HepG2 (cell line): ENCODE measurements around the gene BABAM1. TPM values are rescaled to one million over a fixed set of nuclear protein-coding genes. Genes with fewer than 3 reads are reported as not detected.
A peak's percentile ranks its signal among the peaks of the same experiment; 100 is the strongest.

ENCODE experiments used
- ATAC-seq: fragments of 200-7000 bp; cut with Tn5 transposase; 3 replicates; pipeline ENCODE4 v1.9.1; 2020; ENCODE audit warnings: mild to moderate bottlenecking, moderate library complexity
- BruUV-seq: library from RNA; stranded (reverse); fragments of 400-500 nt; replicated peaks from 2 replicates; lab custom pipeline; 2021; lab: Mats Ljungman, UMichigan
- CTCF ChIA-PET: fragments of 300-600 bp; formaldehyde crosslinking; extraction: SDS; loops from one replicate; lab custom pipeline; 2021; ENCODE audit warnings: low total read pairs, inconsistent platforms, low intra/inter-chr PET ratio; lab: Yijun Ruan, JAX
- POLR2A ChIA-PET: fragments of 350-600 bp; sonication (Branson Sonifier 250); formaldehyde crosslinking; loops from one replicate; lab custom pipeline; 2020; ENCODE audit warnings: antibody characterized with exemption, inconsistent platforms; lab: Yijun Ruan, JAX
- DNase-seq: peaks from one replicate; pipeline ENCODE4 v3.0.0-alpha.2; 2015; ENCODE audit warnings: low spot score
- FAIRE-seq: peaks from 3 replicates; lab custom pipeline; 2011; peaks lifted over from hg19 to GRCh38; lab: Jason Lieb, UNC
- H2AFZ ChIP-seq: one replicate; pipeline ENCODE4 v1.6.1; 2011; ENCODE audit warnings: low read length, inconsistent platforms
- H3K27ac ChIP-seq: fragments of 300-600 bp; 3 replicates; pipeline ENCODE4 v1.8.0; 2011; ENCODE audit warnings: mixed run types, mild to moderate bottlenecking, mixed read lengths, low read length, inconsistent platforms; ENCODE audit not compliant: insufficient read depth; ENCODE audit errors: extremely low read length
- H3K27me3 ChIP-seq, 2 experiments: fragments of 200-600 bp in 1 of 2; 2 replicates in 1 of 2; 3 replicates in 1 of 2; pipeline versions ENCODE4 v1.6.0 to v1.8.0; 2011; ENCODE audit warnings: low read length in 2 of 2, mild to moderate bottlenecking in 2 of 2, moderate library complexity in 2 of 2, inconsistent platforms in 1 of 2; ENCODE audit not compliant: insufficient read depth in 2 of 2, control insufficient read depth in 1 of 2
- H3K36me3 ChIP-seq, 2 experiments: fragments of 200-600 bp in 1 of 2; replicated peaks in 1 of 2; 2 replicates in 1 of 2; 3 replicates in 1 of 2; pipeline versions ENCODE4 v1.5.1 to v1.8.0; 2011; ENCODE audit warnings: low read length in 2 of 2, inconsistent platforms in 1 of 2; ENCODE audit not compliant: insufficient read depth in 2 of 2, control insufficient read depth in 1 of 2
- H3K4me1 ChIP-seq: 2 replicates; pipeline ENCODE4 v1.5.1; 2012; ENCODE audit warnings: low read length, inconsistent platforms; ENCODE audit not compliant: insufficient read depth
- H3K4me2 ChIP-seq: 2 replicates; pipeline ENCODE4 v1.6.0; 2011; ENCODE audit warnings: low read depth, low read length, inconsistent platforms
- H3K4me3 ChIP-seq, 3 experiments: fragments of 200-600 bp in 1 of 3; sonication (generic), shearing (Covaris generic) in 1 of 3; replicated peaks in 1 of 3; 2 replicates each; pipeline ENCODE4 v1.5.1; 2011 to 2016; ENCODE audit warnings: low read length in 3 of 3, inconsistent platforms in 2 of 3, low read depth in 2 of 3, mild to moderate bottlenecking in 2 of 3, control low read depth in 1 of 3, mixed read lengths in 1 of 3; ENCODE audit not compliant: insufficient read depth in 1 of 3
- H3K79me2 ChIP-seq: one replicate; pipeline ENCODE4 v1.6.1; 2011; ENCODE audit warnings: low read length, inconsistent platforms; ENCODE audit not compliant: insufficient read depth
- H3K9ac ChIP-seq: 2 replicates; pipeline ENCODE4 v1.6.0; 2011; ENCODE audit warnings: mild to moderate bottlenecking, low read depth, low read length, inconsistent platforms; ENCODE audit not compliant: insufficient read depth
- H3K9me3 ChIP-seq: 2 replicates; pipeline ENCODE4 v1.5.1; 2012; ENCODE audit warnings: mild to moderate bottlenecking, low read length
- H4K20me1 ChIP-seq: 2 replicates; pipeline ENCODE4 v1.6.0; 2011; ENCODE audit warnings: inconsistent platforms, mild to moderate bottlenecking, low read length, moderate library complexity; ENCODE audit not compliant: insufficient read depth
- FOXA1 ChIP-seq, 2 experiments: fragments of 450-650 bp in 1 of 2; sonication (generic) in 1 of 2; formaldehyde crosslinking in 1 of 2; IDR thresholded peaks; 2 replicates each; pipeline versions ENCODE4 v1.4.0 to v1.6.1; 2016 to 2020; ENCODE audit warnings: missing genetic modification reagents in 1 of 2
- HDAC2 ChIP-seq: sonication (generic); formaldehyde crosslinking; IDR thresholded peaks from 2 replicates; pipeline ENCODE4 v1.4.0; 2020; ENCODE audit warnings: missing genetic modification reagents
- IKZF1 ChIP-seq: fragments of 450-650 bp; IDR thresholded peaks from 2 replicates; pipeline ENCODE4 v1.7.1; 2016
- JARID2 ChIP-seq: sonication (generic); formaldehyde crosslinking; IDR thresholded peaks from 2 replicates; pipeline ENCODE4 v1.8.1; 2023; ENCODE audit warnings: missing genetic modification reagents, inconsistent platforms; ENCODE audit not compliant: insufficient replicate concordance
- KLF12 ChIP-seq: sonication (generic); formaldehyde crosslinking; IDR thresholded peaks from 2 replicates; pipeline ENCODE4 v1.4.0; 2020; ENCODE audit warnings: missing genetic modification reagents, borderline replicate concordance
- MAZ ChIP-seq, 2 experiments: sonication (generic) in 1 of 2; formaldehyde crosslinking in 1 of 2; IDR thresholded peaks; 2 replicates each; pipeline versions ENCODE4 v1.5.0 to v1.6.1; 2012 to 2020; ENCODE audit warnings: low read depth in 2 of 2, mild to moderate bottlenecking in 2 of 2, borderline replicate concordance in 1 of 2, improper control_type of control experiment in 1 of 2, low read length in 1 of 2, missing genetic modification reagents in 1 of 2, moderate library complexity in 1 of 2
- PAX8 ChIP-seq: sonication (generic); formaldehyde crosslinking; IDR thresholded peaks from 2 replicates; pipeline ENCODE4 v1.8.0; 2022; ENCODE audit warnings: mild to moderate bottlenecking, missing genetic modification reagents, borderline replicate concordance
- RCOR2 ChIP-seq: IDR thresholded peaks from 2 replicates; pipeline ENCODE4 v1.6.1; 2016; ENCODE audit warnings: missing biosample characterization, missing genetic modification reagents
- SAP130 ChIP-seq: IDR thresholded peaks from 2 replicates; pipeline ENCODE4 v1.6.1; 2016; ENCODE audit warnings: low read depth
- ZFY ChIP-seq: sonication (generic); formaldehyde crosslinking; IDR thresholded peaks from 2 replicates; pipeline ENCODE4 v1.4.0; 2020; ENCODE audit warnings: missing genetic modification reagents
- ZIK1 ChIP-seq: sonication (generic); formaldehyde crosslinking; IDR thresholded peaks from 2 replicates; pipeline ENCODE4 v1.5.0; 2020; ENCODE audit warnings: mild to moderate bottlenecking, low read depth, missing genetic modification reagents, borderline replicate concordance
- ZKSCAN8 ChIP-seq: IDR thresholded peaks from 2 replicates; pipeline ENCODE4 v1.6.1; 2016; ENCODE audit warnings: borderline replicate concordance, missing genetic modification reagents, missing compliant biosample characterization
- ZNF121 ChIP-seq: sonication (generic); formaldehyde crosslinking; IDR thresholded peaks from 2 replicates; pipeline ENCODE4 v1.5.0; 2020; ENCODE audit warnings: mild to moderate bottlenecking, missing genetic modification reagents
- ZNF292 ChIP-seq: sonication (generic); formaldehyde crosslinking; IDR thresholded peaks from 2 replicates; pipeline ENCODE4 v1.8.1; 2022; ENCODE audit warnings: mild to moderate bottlenecking, low read depth, missing genetic modification reagents, borderline replicate concordance
- ZNF350 ChIP-seq: sonication (generic); formaldehyde crosslinking; IDR thresholded peaks from 2 replicates; pipeline ENCODE4 v1.4.0; 2020; ENCODE audit warnings: mild to moderate bottlenecking, low read depth, missing genetic modification reagents, borderline replicate concordance
- ZNF572 ChIP-seq: sonication (generic); formaldehyde crosslinking; IDR thresholded peaks from 2 replicates; pipeline ENCODE4 v1.5.1; 2020; ENCODE audit warnings: mild to moderate bottlenecking, missing genetic modification reagents
- WGBS: methylation state at CpG from one replicate; pipeline ENCODE4 v1.1.6; 2017; ENCODE audit warnings: low lambda C conversion rate; 5-methylcytosine and 5-hydroxymethylcytosine counted together
- in situ Hi-C: cut with HindIII; loops from 2 replicates; pipeline ENCODE4 v1.10.0; 2017; ENCODE audit warnings: low pct_unique_long_range_greater_than_20kb; ENCODE audit not compliant: extremely low pct_ligation_motif_present
- intact Hi-C: fragments of 100-400 bp; cut with micrococcal nuclease; formaldehyde crosslinking; loops from one replicate; pipeline ENCODE4 v1.10.0; 2022; ENCODE audit not compliant: unreplicated experiment
- polyA plus RNA-seq, 8 experiments: library from polyadenylated mRNA; depleted of rRNA in 3 of 8; stranded (reverse) in 7 of 8; unstranded in 1 of 8; fragments of >200 nt; fragmentation: Illumina TruSeq in 4 of 8; extraction: Trizol in 4 of 8; gene quantifications; 2 replicates each; pipeline versions ENCODE4 v1.2.1 to v1.2.3, GENCODE V29; 2011 to 2016; ENCODE audit warnings: low read depth in 4 of 8, missing spikeins in 1 of 8, mixed read lengths in 1 of 8; ENCODE audit not compliant: insufficient read depth in 1 of 8
- total RNA-seq, 5 experiments: library from RNA; depleted of rRNA; stranded (reverse); fragments of >200 nt; fragmentation: Illumina TruSeq; extraction: Trizol; gene quantifications; 2 replicates each; pipeline ENCODE4 v1.2.3, GENCODE V29; 2016; ENCODE audit warnings: low read depth in 1 of 5
- TF ChIP-seq, protein P1 (sequence below): sonication (generic); formaldehyde crosslinking; IDR thresholded peaks from 2 replicates; pipeline ENCODE4 v1.8.0; 2022; ENCODE audit warnings: mild to moderate bottlenecking, missing genetic modification reagents, moderate library complexity
- TF ChIP-seq, protein P2 (sequence below): IDR thresholded peaks from 2 replicates; pipeline ENCODE4 v1.6.1; 2016; ENCODE audit warnings: control low read depth
- TF ChIP-seq, protein P3 (sequence below): sonication (generic); formaldehyde crosslinking; IDR thresholded peaks from 2 replicates; pipeline ENCODE4; 2020; ENCODE audit warnings: missing genetic modification reagents, mild to moderate bottlenecking, borderline replicate concordance

BABAM1 gene
- total and polyA plus RNA-seq, 2 of the 13 experiments (the other 11 are each of a cell fraction or from before 2014, with no cell fraction given) = 70.0 to 82.0 TPM

DNA sequence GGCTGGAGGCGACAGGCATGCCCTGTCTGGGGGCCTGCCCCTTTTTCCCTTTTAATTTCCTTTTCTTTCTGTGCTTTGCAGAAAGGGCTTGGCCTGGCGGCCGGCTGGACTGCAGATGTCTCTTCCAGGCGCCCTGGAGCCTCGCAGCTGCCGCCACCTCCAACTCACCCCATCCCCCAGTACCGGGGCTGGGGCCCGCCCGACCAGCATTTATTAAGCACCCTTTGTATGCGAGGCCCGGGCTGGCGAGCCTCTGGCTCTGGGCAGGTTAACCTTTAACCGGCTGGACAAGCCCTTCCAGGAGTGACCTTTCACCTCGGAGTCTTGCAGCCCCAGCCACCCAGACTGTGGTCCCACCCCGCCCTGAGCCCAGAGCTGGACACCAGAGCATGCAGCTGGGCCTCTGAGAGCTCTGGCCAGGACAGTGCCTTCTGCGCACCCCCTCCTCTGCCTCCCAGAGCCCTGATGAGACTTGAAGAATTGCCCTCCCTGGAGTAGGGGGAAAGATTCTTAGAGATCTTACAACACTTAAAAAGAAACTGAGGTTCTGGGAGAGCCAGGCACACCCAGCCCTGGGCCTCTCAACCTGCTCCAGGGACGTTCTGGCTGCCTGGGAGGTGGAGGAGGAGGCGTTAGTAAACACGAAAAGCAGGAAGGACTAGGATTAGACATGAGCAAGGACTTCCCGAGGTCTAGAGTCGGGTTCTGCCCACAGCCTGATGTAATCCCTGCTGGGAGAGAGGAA lies 20.4 kb upstream of the BABAM1 start:
- intact Hi-C loops = loop anchor here (2.0 kb wide), 2 partner anchors 14 to 20 kb away; partner anchors contain the start of gene OCEL1
- peak overlapping the region; percentile 66 to 77 (median 66) for H3K4me3 ChIP-seq
- peak; percentile 82 for TF ChIP-seq ZNF292 (CRISPR knock-in tag)
- peak; percentile 56 for TF ChIP-seq ZFY (CRISPR knock-in tag)
- TF ChIP-seq, protein P1, sequence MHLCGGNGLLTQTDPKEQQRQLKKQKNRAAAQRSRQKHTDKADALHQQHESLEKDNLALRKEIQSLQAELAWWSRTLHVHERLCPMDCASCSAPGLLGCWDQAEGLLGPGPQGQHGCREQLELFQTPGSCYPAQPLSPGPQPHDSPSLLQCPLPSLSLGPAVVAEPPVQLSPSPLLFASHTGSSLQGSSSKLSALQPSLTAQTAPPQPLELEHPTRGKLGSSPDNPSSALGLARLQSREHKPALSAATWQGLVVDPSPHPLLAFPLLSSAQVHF (CRISPR knock-in tag) = no peak
- peak; percentile 79 for TF ChIP-seq RCOR2 (CRISPR knock-in tag)
- peak; percentile 41; the same call in 1 of the 2 replicates for TF ChIP-seq KLF12
- TF ChIP-seq ZNF350 = peak; percentile 46; the same call in 1 of the 2 replicates
- TF ChIP-seq ZNF121 = peak; percentile 13
- TF ChIP-seq IKZF1 = no peak
- TF ChIP-seq, protein P2, sequence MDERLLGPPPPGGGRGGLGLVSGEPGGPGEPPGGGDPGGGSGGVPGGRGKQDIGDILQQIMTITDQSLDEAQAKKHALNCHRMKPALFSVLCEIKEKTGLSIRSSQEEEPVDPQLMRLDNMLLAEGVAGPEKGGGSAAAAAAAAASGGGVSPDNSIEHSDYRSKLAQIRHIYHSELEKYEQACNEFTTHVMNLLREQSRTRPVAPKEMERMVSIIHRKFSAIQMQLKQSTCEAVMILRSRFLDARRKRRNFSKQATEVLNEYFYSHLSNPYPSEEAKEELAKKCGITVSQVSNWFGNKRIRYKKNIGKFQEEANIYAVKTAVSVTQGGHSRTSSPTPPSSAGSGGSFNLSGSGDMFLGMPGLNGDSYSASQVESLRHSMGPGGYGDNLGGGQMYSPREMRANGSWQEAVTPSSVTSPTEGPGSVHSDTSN (CRISPR knock-in tag) = no peak
- TF ChIP-seq ZKSCAN8 (CRISPR knock-in tag) = peak; percentile 100
- TF ChIP-seq ZIK1 (CRISPR knock-in tag) = no peak
- TF ChIP-seq JARID2 (CRISPR knock-in tag) = no peak
- TF ChIP-seq PAX8 (CRISPR knock-in tag) = no peak
- TF ChIP-seq ZNF572 (CRISPR knock-in tag) = 0 out of 2 replicates have a peak, but pooled peaks have one; percentile 43
- no peak for TF ChIP-seq FOXA1 (IDR thresholded peaks at IDR 0.05)
- peak; percentile 63 for TF ChIP-seq FOXA1 (CRISPR knock-in tag; IDR thresholded peaks at IDR 0.05)
- no peak; the same call in 1 of the 2 replicates for TF ChIP-seq MAZ (IDR thresholded peaks at IDR 0.05; ENCODE audit: borderline replicate concordance, low read depth, low read length)
- peak; percentile 10; the same call in 1 of the 2 replicates for TF ChIP-seq MAZ (CRISPR knock-in tag; IDR thresholded peaks at IDR 0.05; ENCODE audit: low read depth)
- peak; percentile 63 for TF ChIP-seq SAP130 (CRISPR knock-in tag)
- peak; percentile 85 for TF ChIP-seq HDAC2 (CRISPR knock-in tag)
- TF ChIP-seq, protein P3, sequence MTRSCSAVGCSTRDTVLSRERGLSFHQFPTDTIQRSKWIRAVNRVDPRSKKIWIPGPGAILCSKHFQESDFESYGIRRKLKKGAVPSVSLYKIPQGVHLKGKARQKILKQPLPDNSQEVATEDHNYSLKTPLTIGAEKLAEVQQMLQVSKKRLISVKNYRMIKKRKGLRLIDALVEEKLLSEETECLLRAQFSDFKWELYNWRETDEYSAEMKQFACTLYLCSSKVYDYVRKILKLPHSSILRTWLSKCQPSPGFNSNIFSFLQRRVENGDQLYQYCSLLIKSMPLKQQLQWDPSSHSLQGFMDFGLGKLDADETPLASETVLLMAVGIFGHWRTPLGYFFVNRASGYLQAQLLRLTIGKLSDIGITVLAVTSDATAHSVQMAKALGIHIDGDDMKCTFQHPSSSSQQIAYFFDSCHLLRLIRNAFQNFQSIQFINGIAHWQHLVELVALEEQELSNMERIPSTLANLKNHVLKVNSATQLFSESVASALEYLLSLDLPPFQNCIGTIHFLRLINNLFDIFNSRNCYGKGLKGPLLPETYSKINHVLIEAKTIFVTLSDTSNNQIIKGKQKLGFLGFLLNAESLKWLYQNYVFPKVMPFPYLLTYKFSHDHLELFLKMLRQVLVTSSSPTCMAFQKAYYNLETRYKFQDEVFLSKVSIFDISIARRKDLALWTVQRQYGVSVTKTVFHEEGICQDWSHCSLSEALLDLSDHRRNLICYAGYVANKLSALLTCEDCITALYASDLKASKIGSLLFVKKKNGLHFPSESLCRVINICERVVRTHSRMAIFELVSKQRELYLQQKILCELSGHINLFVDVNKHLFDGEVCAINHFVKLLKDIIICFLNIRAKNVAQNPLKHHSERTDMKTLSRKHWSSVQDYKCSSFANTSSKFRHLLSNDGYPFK (CRISPR knock-in tag) = peak; percentile 34; the same call in 1 of the 2 replicates

More for the DNA sequence above, 20.4 kb upstream of the BABAM1 start:
- CTCF ChIA-PET = no interaction called here
- Histone ChIP-seq H3K79me2 (peaks cover 31% of the 10 kb centered on the region), H2AFZ (no peak overlapping the region), H4K20me1 (peaks cover 10% of the 10 kb centered on the region; the same call in 1 of the 2 replicates), H3K9ac (peak overlapping the region; percentile 63), H3K4me2 (peak overlapping the region; percentile 90), H3K9me3 (no peaks in the 10 kb centered on the region), H3K27me3 (no peaks in the 10 kb centered on the region), H3K36me3 (no peaks in the 10 kb centered on the region), H3K4me1 (peaks cover 59% of the 10 kb centered on the region), H3K27ac (peak overlapping the region; percentile 83)
- FAIRE-seq = peak; percentile 78
- BruUV-seq = no TSS peak
- in situ Hi-C loops = no loop called here
- peak; percentile 80 for DNase-seq
- POLR2A ChIA-PET = interaction anchor here (0.5 to 5.0 kb wide), 12 partner anchors 8 to 62 kb away, joined by 3 to 52 read pairs (median 4); partner anchors contain the start of genes BABAM1, OCEL1 and USE1
- 0% methylated on average over 17 of the region's 21 CpGs for WGBS
- peak; percentile 49 for ATAC-seq
